Measurements from ENCODE around the gene KCNMA1.
A peak's percentile ranks its signal among the peaks of the same experiment; 100 is the strongest.

KCNMA1 gene

DNA sequence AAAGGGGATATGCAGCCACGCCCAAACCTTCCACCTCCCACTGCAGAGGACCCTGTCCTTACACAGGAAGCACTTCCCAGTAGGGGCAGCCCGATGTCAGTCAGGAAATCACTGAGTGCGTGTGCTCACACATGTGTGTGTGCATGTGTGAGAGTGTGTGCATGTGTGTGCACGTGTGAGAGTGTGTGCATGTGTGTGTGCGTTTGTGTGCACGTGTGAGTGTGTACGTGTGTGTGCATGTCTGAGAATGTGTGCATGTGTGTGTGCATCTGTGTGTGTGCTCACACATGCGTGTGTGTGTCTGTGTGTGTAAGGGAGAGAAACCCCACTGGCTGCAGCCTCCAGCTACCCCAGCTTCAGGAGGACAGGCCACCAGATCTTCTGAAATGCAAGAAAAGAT, 229.3 kb downstream of the KCNMA1 start:
- Histone ChIP-seq H2BK12ac (ENCODE audit: low read length) (no peak overlapping the region), H3K27me3 (ENCODE audit: control insufficient read depth in 3 of 3, insufficient read depth in 3 of 3, low read depth in 1 of 3, low read length in 3 of 3) (peaks cover 0 to 4% (median 0%) of the 10 kb centered on the region in 3 experiments), H3K27ac (replicated peaks; ENCODE audit: low read length) (no peak overlapping the region), H2BK5ac (ENCODE audit: low read length) (no peak overlapping the region), H3K79me1 (ENCODE audit: low read depth, low read length) (no peaks in the 10 kb centered on the region), H3K23ac (ENCODE audit: low read depth, low read length, poor library complexity) (peak overlapping the region; percentile 45), H3K36me3 (replicated peaks in 1 of 2; ENCODE audit: control insufficient read depth in 2 of 2, insufficient read depth in 2 of 2, low read length in 2 of 2) (no peaks in the 10 kb centered on the region), H4K91ac (ENCODE audit: low read depth, low read length, poor library complexity) (no peak overlapping the region), H3K18ac (ENCODE audit: low read length) (no peak overlapping the region), H3K9me3 (replicated peaks in 1 of 2; ENCODE audit: control insufficient read depth in 2 of 2, insufficient read depth in 1 of 2, low read depth in 1 of 2, low read length in 2 of 2) (peaks cover 0 to 2% of the 10 kb centered on the region in 2 donors), H2BK120ac (ENCODE audit: low read depth, low read length) (no peak overlapping the region), H3K4ac (ENCODE audit: low read length) (no peak overlapping the region), H3K4me2 (ENCODE audit: insufficient read depth, low read length, poor library complexity, severe bottlenecking) (no peak overlapping the region), H3K4me1 (ENCODE audit: control insufficient read depth in 2 of 2, insufficient read depth in 1 of 2, low read depth in 1 of 2, low read length in 2 of 2) (peaks cover 3 to 13% of the 10 kb centered on the region in 2 donors), H4K8ac (ENCODE audit: low read depth, low read length) (no peak overlapping the region), H2AK5ac (ENCODE audit: low read depth, low read length) (peak overlapping the region; percentile 64), H3K9ac (ENCODE audit: low read depth, low read length, poor library complexity) (no peak overlapping the region), H3K14ac (ENCODE audit: low read length) (peak overlapping the region; percentile 2), H3K4me3 (ENCODE audit: low read length in 2 of 2) (no peak overlapping the region), H2AFZ (ENCODE audit: low read length) (no peak overlapping the region), H2BK15ac (ENCODE audit: low read length) (no peak overlapping the region)
- no peak for DNase-seq (ENCODE audit: low spot score)
- WGBS, 2 donors (ENCODE audit: extremely low coverage in 2 of 2, insufficient read length in 2 of 2, insufficient replicate concordance in 1 of 2) = no CpG with 5 or more reads among the region's 8 CpGs

DNA sequence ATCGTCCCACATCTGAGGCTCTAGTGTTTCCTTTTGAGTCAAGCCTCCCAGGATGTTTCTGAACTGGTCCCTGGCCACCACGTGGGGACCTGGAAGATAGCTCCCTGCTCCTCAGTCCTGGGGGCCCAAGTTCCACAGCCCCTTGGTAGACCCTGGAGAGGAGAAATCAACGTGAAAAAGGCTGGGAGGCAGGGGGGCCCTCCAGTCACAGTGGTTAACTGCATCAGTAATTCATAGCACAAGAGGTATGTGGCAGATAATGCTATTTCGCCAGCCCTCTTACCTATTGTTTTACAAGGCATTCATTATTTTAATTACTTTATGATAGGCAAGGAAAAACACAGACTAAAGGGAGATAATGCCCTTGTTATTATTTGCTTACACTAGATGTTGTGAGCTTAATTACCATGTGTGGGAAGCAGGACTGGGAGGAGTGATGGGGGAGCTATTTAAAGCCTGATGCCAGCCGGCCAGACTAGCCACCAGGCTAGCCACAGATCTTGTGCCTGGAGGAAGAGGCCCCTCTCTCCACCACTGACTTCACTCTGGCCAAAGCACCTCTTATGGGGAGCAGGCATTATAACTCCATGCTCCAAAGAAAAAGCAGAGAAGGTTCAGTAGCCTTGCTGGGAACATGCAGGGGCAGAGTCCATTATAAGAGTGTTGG, 230.7 kb downstream of the KCNMA1 start:
- H3K4ac ChIP-seq (ENCODE audit: low read length) = no peak overlapping the region
- H3K79me1 ChIP-seq (ENCODE audit: low read depth, low read length) = no peaks in the 10 kb centered on the region
- H3K36me3 ChIP-seq (replicated peaks in 1 of 2; ENCODE audit: control insufficient read depth in 2 of 2, insufficient read depth in 2 of 2, low read length in 2 of 2) = no peaks in the 10 kb centered on the region
- H3K4me1 ChIP-seq (ENCODE audit: control insufficient read depth in 2 of 2, insufficient read depth in 1 of 2, low read depth in 1 of 2, low read length in 2 of 2) = peaks cover 3 to 13% of the 10 kb centered on the region in 2 donors
- H3K27me3 ChIP-seq (ENCODE audit: control insufficient read depth in 3 of 3, insufficient read depth in 3 of 3, low read depth in 1 of 3, low read length in 3 of 3) = peaks cover 0 to 4% (median 0%) of the 10 kb centered on the region in 3 experiments
- WGBS, 2 donors (ENCODE audit: extremely low coverage in 2 of 2, insufficient read length in 2 of 2, insufficient replicate concordance in 1 of 2) = no CpG with 5 or more reads among the region's 5 CpGs
- peak overlapping the region; percentile 11 for H2BK15ac ChIP-seq (ENCODE audit: low read length)
- H3K9ac ChIP-seq (ENCODE audit: low read depth, low read length, poor library complexity) = no peak overlapping the region
- H3K4me2 ChIP-seq (ENCODE audit: insufficient read depth, low read length, poor library complexity, severe bottlenecking) = no peak overlapping the region
- H2BK120ac ChIP-seq (ENCODE audit: low read depth, low read length) = no peak overlapping the region
- H2BK5ac ChIP-seq (ENCODE audit: low read length) = no peak overlapping the region
- H3K18ac ChIP-seq (ENCODE audit: low read length) = peak overlapping the region; percentile 54
- H2AFZ ChIP-seq (ENCODE audit: low read length) = no peak overlapping the region
- no peak overlapping the region for H3K27ac ChIP-seq (replicated peaks; ENCODE audit: low read length)
- peak overlapping the region; percentile 1 for H2AK5ac ChIP-seq (ENCODE audit: low read depth, low read length)
- H3K14ac ChIP-seq (ENCODE audit: low read length) = no peak overlapping the region
- no peak overlapping the region for H4K8ac ChIP-seq (ENCODE audit: low read depth, low read length)
- H4K91ac ChIP-seq (ENCODE audit: low read depth, low read length, poor library complexity) = no peak overlapping the region
- H3K23ac ChIP-seq (ENCODE audit: low read depth, low read length, poor library complexity) = no peak overlapping the region
- H3K9me3 ChIP-seq (replicated peaks in 1 of 2; ENCODE audit: control insufficient read depth in 2 of 2, insufficient read depth in 1 of 2, low read depth in 1 of 2, low read length in 2 of 2) = peaks cover 0 to 2% of the 10 kb centered on the region in 2 donors
- H3K4me3 ChIP-seq (ENCODE audit: low read length in 2 of 2) = no peak overlapping the region
- no peak for DNase-seq (ENCODE audit: low spot score)
- H2BK12ac ChIP-seq (ENCODE audit: low read length) = peak overlapping the region; percentile 4

DNA sequence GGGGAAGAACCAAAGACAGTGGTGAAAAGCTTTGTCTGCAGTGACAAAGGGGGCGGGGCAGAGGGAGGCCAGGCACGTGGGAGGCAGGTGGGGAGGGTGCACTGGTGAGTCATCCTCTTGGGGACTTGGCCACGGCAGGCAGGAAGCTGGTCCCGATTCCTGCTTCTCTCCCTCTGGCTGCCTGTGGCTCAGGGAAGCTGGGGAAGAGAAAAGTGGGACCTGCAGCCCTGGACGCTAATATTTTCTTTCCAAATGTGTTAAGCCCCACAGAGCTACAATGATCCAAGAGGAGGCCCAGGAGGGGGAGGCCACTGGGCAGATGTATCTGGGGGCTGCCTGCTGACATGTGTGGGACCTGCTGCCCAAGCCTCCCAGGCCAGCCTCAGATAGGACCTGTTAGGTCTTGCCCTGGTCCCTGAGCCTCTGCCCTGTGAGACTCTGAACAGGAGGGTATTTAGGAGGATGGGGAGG, 231.8 kb downstream of the KCNMA1 start:
- no peaks in the 10 kb centered on the region for H3K79me1 ChIP-seq (ENCODE audit: low read depth, low read length)
- no CpG with 5 or more reads among the region's 5 CpGs for WGBS, 2 donors (ENCODE audit: extremely low coverage in 2 of 2, insufficient read length in 2 of 2, insufficient replicate concordance in 1 of 2)
- peaks cover 0 to 4% (median 0%) of the 10 kb centered on the region in 3 experiments for H3K27me3 ChIP-seq (ENCODE audit: control insufficient read depth in 3 of 3, insufficient read depth in 3 of 3, low read depth in 1 of 3, low read length in 3 of 3)
- H3K23ac ChIP-seq (ENCODE audit: low read depth, low read length, poor library complexity) = no peak overlapping the region
- H2AFZ ChIP-seq (ENCODE audit: low read length) = no peak overlapping the region
- no peak overlapping the region for H4K8ac ChIP-seq (ENCODE audit: low read depth, low read length)
- peak; percentile 69 for DNase-seq (ENCODE audit: low spot score)
- H3K9me3 ChIP-seq (replicated peaks in 1 of 2; ENCODE audit: control insufficient read depth in 2 of 2, insufficient read depth in 1 of 2, low read depth in 1 of 2, low read length in 2 of 2) = peaks cover 0 to 2% of the 10 kb centered on the region in 2 donors
- H3K18ac ChIP-seq (ENCODE audit: low read length) = peak overlapping the region; percentile 50
- H3K4me1 ChIP-seq (ENCODE audit: control insufficient read depth in 2 of 2, insufficient read depth in 1 of 2, low read depth in 1 of 2, low read length in 2 of 2) = peaks cover 3 to 13% of the 10 kb centered on the region in 2 donors
- H2BK120ac ChIP-seq (ENCODE audit: low read depth, low read length) = no peak overlapping the region
- no peak overlapping the region for H3K4me3 ChIP-seq (ENCODE audit: low read length in 2 of 2)
- no peak overlapping the region for H2BK15ac ChIP-seq (ENCODE audit: low read length)
- no peak overlapping the region for H3K4ac ChIP-seq (ENCODE audit: low read length)
- H3K27ac ChIP-seq (replicated peaks; ENCODE audit: low read length) = no peak overlapping the region
- peak overlapping the region; percentile 40 for H2BK5ac ChIP-seq (ENCODE audit: low read length)
- H4K91ac ChIP-seq (ENCODE audit: low read depth, low read length, poor library complexity) = no peak overlapping the region
- no peak overlapping the region for H2BK12ac ChIP-seq (ENCODE audit: low read length)
- no peak overlapping the region for H3K4me2 ChIP-seq (ENCODE audit: insufficient read depth, low read length, poor library complexity, severe bottlenecking)
- no peaks in the 10 kb centered on the region for H3K36me3 ChIP-seq (replicated peaks in 1 of 2; ENCODE audit: control insufficient read depth in 2 of 2, insufficient read depth in 2 of 2, low read length in 2 of 2)
- H3K9ac ChIP-seq (ENCODE audit: low read depth, low read length, poor library complexity) = no peak overlapping the region
- H2AK5ac ChIP-seq (ENCODE audit: low read depth, low read length) = no peak overlapping the region
- H3K14ac ChIP-seq (ENCODE audit: low read length) = no peak overlapping the region

DNA sequence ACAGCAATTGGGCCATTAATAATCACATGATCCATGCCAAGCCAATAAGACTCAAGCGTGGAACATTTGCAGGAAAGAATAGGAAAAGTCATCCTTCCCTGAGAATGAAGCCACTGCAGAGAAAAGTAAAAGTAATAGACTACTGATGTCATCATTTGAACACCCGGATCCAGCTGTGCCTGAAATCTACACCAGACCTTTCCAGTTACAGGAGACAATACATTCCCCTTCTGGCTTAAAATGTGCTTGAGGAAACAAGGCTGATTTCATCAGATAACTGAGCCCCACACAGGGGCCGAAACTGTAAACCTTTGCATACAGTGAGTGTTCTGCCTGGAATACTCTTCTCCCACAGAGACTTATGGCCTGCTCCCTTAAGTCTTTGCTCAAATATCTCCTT, 232.8 kb downstream of the KCNMA1 start:
- Histone ChIP-seq H2BK5ac (ENCODE audit: low read length) (no peak overlapping the region), H3K9ac (ENCODE audit: low read depth, low read length, poor library complexity) (no peak overlapping the region), H3K4me3 (ENCODE audit: low read length in 2 of 2) (no peak overlapping the region), H2BK15ac (ENCODE audit: low read length) (no peak overlapping the region), H3K18ac (ENCODE audit: low read length) (no peak overlapping the region), H3K79me1 (ENCODE audit: low read depth, low read length) (no peaks in the 10 kb centered on the region), H2BK120ac (ENCODE audit: low read depth, low read length) (no peak overlapping the region), H3K23ac (ENCODE audit: low read depth, low read length, poor library complexity) (no peak overlapping the region), H3K27me3 (ENCODE audit: control insufficient read depth in 3 of 3, insufficient read depth in 3 of 3, low read depth in 1 of 3, low read length in 3 of 3) (no peaks in the 10 kb centered on the region), H3K27ac (replicated peaks; ENCODE audit: low read length) (no peak overlapping the region), H3K4me2 (ENCODE audit: insufficient read depth, low read length, poor library complexity, severe bottlenecking) (no peak overlapping the region), H3K4me1 (ENCODE audit: control insufficient read depth in 2 of 2, insufficient read depth in 1 of 2, low read depth in 1 of 2, low read length in 2 of 2) (peaks cover 3 to 20% of the 10 kb centered on the region in 2 donors), H3K36me3 (replicated peaks in 1 of 2; ENCODE audit: control insufficient read depth in 2 of 2, insufficient read depth in 2 of 2, low read length in 2 of 2) (no peaks in the 10 kb centered on the region), H2AK5ac (ENCODE audit: low read depth, low read length) (no peak overlapping the region), H2AFZ (ENCODE audit: low read length) (no peak overlapping the region), H2BK12ac (ENCODE audit: low read length) (no peak overlapping the region), H3K9me3 (replicated peaks in 1 of 2; ENCODE audit: control insufficient read depth in 2 of 2, insufficient read depth in 1 of 2, low read depth in 1 of 2, low read length in 2 of 2) (peaks cover 0 to 2% of the 10 kb centered on the region in 2 donors), H4K8ac (ENCODE audit: low read depth, low read length) (no peak overlapping the region), H4K91ac (ENCODE audit: low read depth, low read length, poor library complexity) (no peak overlapping the region), H3K4ac (ENCODE audit: low read length) (no peak overlapping the region), H3K14ac (ENCODE audit: low read length) (no peak overlapping the region)
- WGBS, 2 donors (ENCODE audit: extremely low coverage in 2 of 2, insufficient read length in 2 of 2, insufficient replicate concordance in 1 of 2) = no CpG with 5 or more reads among the region's 3 CpGs
- DNase-seq (ENCODE audit: low spot score) = no peak

Data from neuronal stem cell (in vitro differentiated cells).